ENCODE measurements around the gene TSPAN17.

TSPAN17 gene

GRCh38 chr5:176662371-176663333 is 15.4 kb downstream of the TSPAN17 start:
- H3K27ac Mint-ChIP-seq, result no peak overlapping the region
- peaks cover 2% of the 10 kb centered on the region for H3K36me3 Mint-ChIP-seq (ENCODE audit: insufficient read depth)
- H3K4me3 Mint-ChIP-seq, result no peak overlapping the region
- H3K9me3 Mint-ChIP-seq, result no peaks in the 10 kb centered on the region
- DNase-seq, result no peak
- ATAC-seq (replicated peaks), result no peak
- peaks cover 32 to 59% of the 10 kb centered on the region in 2 donors for H3K27me3 Mint-ChIP-seq
- peaks cover 24 to 31% of the 10 kb centered on the region in 2 donors for H3K4me1 Mint-ChIP-seq (ENCODE audit: low read depth in 2 of 2)

- Mint-ChIP-seq H3K9me3 (no peaks in the 10 kb centered on the region), H3K27ac (no peak overlapping the region), H3K4me3 (no peak overlapping the region), H3K36me3 (ENCODE audit: insufficient read depth) (no peaks in the 10 kb centered on the region), H3K27me3 (peaks cover 41 to 68% of the 10 kb centered on the region in 2 donors), H3K4me1 (ENCODE audit: low read depth in 2 of 2) (peaks cover 15 to 22% of the 10 kb centered on the region in 2 donors)
- no peak for DNase-seq
- no peak for ATAC-seq (replicated peaks)
Measured at GRCh38 chr5:176663566-176663965, 16.3 kb downstream of the TSPAN17 start.

GRCh38 chr5:176664479-176664878 is 17.2 kb downstream of the TSPAN17 start:
- ATAC-seq (replicated peaks) (no peak), DNase-seq (no peak)
- Mint-ChIP-seq H3K4me1 (ENCODE audit: low read depth in 2 of 2) (peaks cover 8 to 14% of the 10 kb centered on the region in 2 donors), H3K4me3 (no peak overlapping the region), H3K36me3 (ENCODE audit: insufficient read depth) (no peaks in the 10 kb centered on the region), H3K27ac (no peak overlapping the region), H3K9me3 (no peaks in the 10 kb centered on the region), H3K27me3 (peaks cover 48 to 77% of the 10 kb centered on the region in 2 donors)

GRCh38 chr5:176664886-176665285 is 17.6 kb downstream of the TSPAN17 start:
- Mint-ChIP-seq H3K4me3 (no peak overlapping the region), H3K27ac (no peak overlapping the region), H3K27me3 (peaks cover 48 to 77% of the 10 kb centered on the region in 2 donors), H3K36me3 (ENCODE audit: insufficient read depth) (no peaks in the 10 kb centered on the region), H3K4me1 (ENCODE audit: low read depth in 2 of 2) (peaks cover 8 to 11% of the 10 kb centered on the region in 2 donors), H3K9me3 (no peaks in the 10 kb centered on the region)
- no peak for DNase-seq
- no peak for ATAC-seq (replicated peaks)

GRCh38 chr5:176665517-176665916 is 18.2 kb downstream of the TSPAN17 start:
- ATAC-seq (replicated peaks) (no peak), DNase-seq (no peak)
- H3K4me3 Mint-ChIP-seq, result no peak overlapping the region
- H3K27ac Mint-ChIP-seq, result no peak overlapping the region
- H3K27me3 Mint-ChIP-seq, result peaks cover 48 to 80% of the 10 kb centered on the region in 2 donors
- H3K36me3 Mint-ChIP-seq (ENCODE audit: insufficient read depth), result no peaks in the 10 kb centered on the region
- H3K9me3 Mint-ChIP-seq, result no peaks in the 10 kb centered on the region
- peaks cover 6 to 7% of the 10 kb centered on the region in 2 donors for H3K4me1 Mint-ChIP-seq (ENCODE audit: low read depth in 2 of 2)

- ATAC-seq (replicated peaks), result no peak
- Mint-ChIP-seq H3K9me3 (no peaks in the 10 kb centered on the region), H3K36me3 (ENCODE audit: insufficient read depth) (peaks cover 3% of the 10 kb centered on the region), H3K27ac (no peak overlapping the region), H3K4me1 (ENCODE audit: low read depth in 2 of 2) (no peaks in the 10 kb centered on the region), H3K4me3 (no peak overlapping the region), H3K27me3 (peaks cover 60 to 91% of the 10 kb centered on the region in 2 donors)
- no peak for DNase-seq
Measured at GRCh38 chr5:176667637-176668036, 20.4 kb downstream of the TSPAN17 start.

GRCh38 chr5:176670449-176670848 is 23.2 kb downstream of the TSPAN17 start:
- no peak overlapping the region for H3K27ac Mint-ChIP-seq
- H3K4me1 Mint-ChIP-seq (ENCODE audit: low read depth in 2 of 2), result no peaks in the 10 kb centered on the region
- ATAC-seq (replicated peaks), result no peak
- no peak for DNase-seq
- H3K36me3 Mint-ChIP-seq (ENCODE audit: insufficient read depth), result peaks cover 3% of the 10 kb centered on the region
- peaks cover 44 to 79% of the 10 kb centered on the region in 2 donors for H3K27me3 Mint-ChIP-seq
- no peaks in the 10 kb centered on the region for H3K9me3 Mint-ChIP-seq
- no peak overlapping the region for H3K4me3 Mint-ChIP-seq

- ATAC-seq (replicated peaks), result no peak
- Mint-ChIP-seq H3K27me3 (peaks cover 42 to 73% of the 10 kb centered on the region in 2 donors), H3K27ac (no peak overlapping the region), H3K9me3 (no peaks in the 10 kb centered on the region), H3K4me3 (no peak overlapping the region), H3K4me1 (ENCODE audit: low read depth in 2 of 2) (no peaks in the 10 kb centered on the region), H3K36me3 (ENCODE audit: insufficient read depth) (peaks cover 3% of the 10 kb centered on the region)
- DNase-seq, result no peak
Measured at GRCh38 chr5:176671399-176671798, 24.1 kb downstream of the TSPAN17 start.

- ATAC-seq (replicated peaks), result no peak
- H3K9me3 Mint-ChIP-seq, result no peaks in the 10 kb centered on the region
- H3K36me3 Mint-ChIP-seq (ENCODE audit: insufficient read depth), result peaks cover 3% of the 10 kb centered on the region
- no peak overlapping the region for H3K4me3 Mint-ChIP-seq
- peaks cover 49 to 73% of the 10 kb centered on the region in 2 donors for H3K27me3 Mint-ChIP-seq
- H3K27ac Mint-ChIP-seq, result no peak overlapping the region
- no peaks in the 10 kb centered on the region for H3K4me1 Mint-ChIP-seq (ENCODE audit: low read depth in 2 of 2)
- DNase-seq, result no peak
Measured at GRCh38 chr5:176671890-176672747, 24.8 kb downstream of the TSPAN17 start.

- no peak for ATAC-seq (replicated peaks)
- Mint-ChIP-seq H3K4me3 (no peak overlapping the region), H3K27me3 (peaks cover 49 to 73% of the 10 kb centered on the region in 2 donors), H3K4me1 (ENCODE audit: low read depth in 2 of 2) (peaks cover 0 to 2% of the 10 kb centered on the region in 2 donors), H3K27ac (no peak overlapping the region), H3K36me3 (ENCODE audit: insufficient read depth) (peaks cover 3% of the 10 kb centered on the region), H3K9me3 (no peaks in the 10 kb centered on the region)
- no peak for DNase-seq
Measured at GRCh38 chr5:176673651-176674583, 26.6 kb downstream of the TSPAN17 start.

- Mint-ChIP-seq H3K9me3 (no peaks in the 10 kb centered on the region), H3K27ac (no peak overlapping the region), H3K4me3 (no peak overlapping the region), H3K4me1 (ENCODE audit: low read depth in 2 of 2) (peaks cover 0 to 2% of the 10 kb centered on the region in 2 donors), H3K36me3 (ENCODE audit: insufficient read depth) (peaks cover 3% of the 10 kb centered on the region), H3K27me3 (peaks cover 54 to 76% of the 10 kb centered on the region in 2 donors)
- DNase-seq (no peak), ATAC-seq (replicated peaks) (peak; percentile 17)
Measured at GRCh38 chr5:176674799-176675198, 27.5 kb downstream of the TSPAN17 start.

GRCh38 chr5:176675676-176676360 is 28.5 kb downstream of the TSPAN17 start:
- DNase-seq, result no peak
- Mint-ChIP-seq H3K36me3 (ENCODE audit: insufficient read depth) (peaks cover 3% of the 10 kb centered on the region), H3K4me3 (no peak overlapping the region), H3K27ac (no peak overlapping the region), H3K9me3 (no peaks in the 10 kb centered on the region), H3K4me1 (ENCODE audit: low read depth in 2 of 2) (peaks cover 0 to 2% of the 10 kb centered on the region in 2 donors), H3K27me3 (peaks cover 57 to 75% of the 10 kb centered on the region in 2 donors)
- ATAC-seq (replicated peaks), result no peak

All from effector memory CD8-positive, alpha-beta T cell (primary cell).